Astrocyte (in vitro differentiated cells and primary cell): ENCODE data around the gene DNLZ.

Source experiments
- EZH2 ChIP-seq: IDR thresholded peaks from 2 replicates; pipeline ENCODE4 v1.6.1; 2012; ENCODE audit warnings: mild to moderate bottlenecking, low read length, inconsistent platforms; ENCODE audit not compliant: insufficient read depth
- TF ChIP-seq, protein P1 (sequence below): IDR thresholded peaks from 2 replicates; pipeline ENCODE4 v1.5.1; 2011; ENCODE audit warnings: low read depth, mild to moderate bottlenecking, inconsistent platforms, low read length, moderate library complexity; ENCODE audit not compliant: insufficient read depth

DNA sequence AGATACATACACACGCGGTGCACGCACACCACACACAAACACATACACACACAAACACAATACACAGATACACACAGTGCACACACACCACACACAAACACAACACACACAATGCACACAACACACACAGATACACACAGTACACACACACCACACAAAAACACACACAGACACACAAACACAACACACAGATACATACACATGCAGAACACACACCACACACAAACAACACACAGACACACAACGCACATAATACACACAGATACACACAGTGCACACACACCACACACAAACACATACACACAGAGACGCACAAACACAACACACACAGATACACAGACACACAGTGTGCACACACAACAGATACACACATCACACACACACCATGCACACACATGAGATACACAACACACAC, 53.7 kb downstream of the DNLZ start:
- TF ChIP-seq, protein P1, sequence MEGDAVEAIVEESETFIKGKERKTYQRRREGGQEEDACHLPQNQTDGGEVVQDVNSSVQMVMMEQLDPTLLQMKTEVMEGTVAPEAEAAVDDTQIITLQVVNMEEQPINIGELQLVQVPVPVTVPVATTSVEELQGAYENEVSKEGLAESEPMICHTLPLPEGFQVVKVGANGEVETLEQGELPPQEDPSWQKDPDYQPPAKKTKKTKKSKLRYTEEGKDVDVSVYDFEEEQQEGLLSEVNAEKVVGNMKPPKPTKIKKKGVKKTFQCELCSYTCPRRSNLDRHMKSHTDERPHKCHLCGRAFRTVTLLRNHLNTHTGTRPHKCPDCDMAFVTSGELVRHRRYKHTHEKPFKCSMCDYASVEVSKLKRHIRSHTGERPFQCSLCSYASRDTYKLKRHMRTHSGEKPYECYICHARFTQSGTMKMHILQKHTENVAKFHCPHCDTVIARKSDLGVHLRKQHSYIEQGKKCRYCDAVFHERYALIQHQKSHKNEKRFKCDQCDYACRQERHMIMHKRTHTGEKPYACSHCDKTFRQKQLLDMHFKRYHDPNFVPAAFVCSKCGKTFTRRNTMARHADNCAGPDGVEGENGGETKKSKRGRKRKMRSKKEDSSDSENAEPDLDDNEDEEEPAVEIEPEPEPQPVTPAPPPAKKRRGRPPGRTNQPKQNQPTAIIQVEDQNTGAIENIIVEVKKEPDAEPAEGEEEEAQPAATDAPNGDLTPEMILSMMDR, result no peak
- no peak for TF ChIP-seq EZH2
